HepG2 (cell line): ENCODE results near the gene ADIPOR2. TPM values are rescaled to one million over a fixed set of nuclear protein-coding genes. Genes with fewer than 3 reads are reported as not detected.
A peak's percentile ranks its signal among the peaks of the same experiment; 100 is the strongest.

Experiments
- ATAC-seq: fragments of 200-7000 bp; cut with Tn5 transposase; 3 replicates; pipeline ENCODE4 v1.9.1; 2020; ENCODE audit warnings: mild to moderate bottlenecking, moderate library complexity
- BruUV-seq: library from RNA; stranded (reverse); fragments of 400-500 nt; replicated peaks from 2 replicates; lab custom pipeline; 2021; lab: Mats Ljungman, UMichigan
- CTCF ChIA-PET: fragments of 300-600 bp; formaldehyde crosslinking; extraction: SDS; loops from one replicate; lab custom pipeline; 2021; ENCODE audit warnings: low total read pairs, inconsistent platforms, low intra/inter-chr PET ratio; lab: Yijun Ruan, JAX
- POLR2A ChIA-PET: fragments of 350-600 bp; sonication (Branson Sonifier 250); formaldehyde crosslinking; loops from one replicate; lab custom pipeline; 2020; ENCODE audit warnings: antibody characterized with exemption, inconsistent platforms; lab: Yijun Ruan, JAX
- DNase-seq: peaks from one replicate; pipeline ENCODE4 v3.0.0-alpha.2; 2015; ENCODE audit warnings: low spot score
- FAIRE-seq: peaks from 3 replicates; lab custom pipeline; 2011; peaks lifted over from hg19 to GRCh38; lab: Jason Lieb, UNC
- H2AFZ ChIP-seq: one replicate; pipeline ENCODE4 v1.6.1; 2011; ENCODE audit warnings: low read length, inconsistent platforms
- H3K27ac ChIP-seq: fragments of 300-600 bp; 3 replicates; pipeline ENCODE4 v1.8.0; 2011; ENCODE audit warnings: mixed run types, mild to moderate bottlenecking, mixed read lengths, low read length, inconsistent platforms; ENCODE audit not compliant: insufficient read depth; ENCODE audit errors: extremely low read length
- H3K27me3 ChIP-seq, 2 experiments: fragments of 200-600 bp in 1 of 2; 2 replicates in 1 of 2; 3 replicates in 1 of 2; pipeline versions ENCODE4 v1.6.0 to v1.8.0; 2011; ENCODE audit warnings: low read length in 2 of 2, mild to moderate bottlenecking in 2 of 2, moderate library complexity in 2 of 2, inconsistent platforms in 1 of 2; ENCODE audit not compliant: insufficient read depth in 2 of 2, control insufficient read depth in 1 of 2
- H3K36me3 ChIP-seq, 2 experiments: fragments of 200-600 bp in 1 of 2; replicated peaks in 1 of 2; 2 replicates in 1 of 2; 3 replicates in 1 of 2; pipeline versions ENCODE4 v1.5.1 to v1.8.0; 2011; ENCODE audit warnings: low read length in 2 of 2, inconsistent platforms in 1 of 2; ENCODE audit not compliant: insufficient read depth in 2 of 2, control insufficient read depth in 1 of 2
- H3K4me1 ChIP-seq: 2 replicates; pipeline ENCODE4 v1.5.1; 2012; ENCODE audit warnings: low read length, inconsistent platforms; ENCODE audit not compliant: insufficient read depth
- H3K4me2 ChIP-seq: 2 replicates; pipeline ENCODE4 v1.6.0; 2011; ENCODE audit warnings: low read depth, low read length, inconsistent platforms
- H3K4me3 ChIP-seq, 3 experiments: fragments of 200-600 bp in 1 of 3; sonication (generic), shearing (Covaris generic) in 1 of 3; replicated peaks in 1 of 3; 2 replicates each; pipeline ENCODE4 v1.5.1; 2011 to 2016; ENCODE audit warnings: low read length in 3 of 3, inconsistent platforms in 2 of 3, low read depth in 2 of 3, mild to moderate bottlenecking in 2 of 3, control low read depth in 1 of 3, mixed read lengths in 1 of 3; ENCODE audit not compliant: insufficient read depth in 1 of 3
- H3K79me2 ChIP-seq: one replicate; pipeline ENCODE4 v1.6.1; 2011; ENCODE audit warnings: low read length, inconsistent platforms; ENCODE audit not compliant: insufficient read depth
- H3K9ac ChIP-seq: 2 replicates; pipeline ENCODE4 v1.6.0; 2011; ENCODE audit warnings: mild to moderate bottlenecking, low read depth, low read length, inconsistent platforms; ENCODE audit not compliant: insufficient read depth
- H3K9me3 ChIP-seq: 2 replicates; pipeline ENCODE4 v1.5.1; 2012; ENCODE audit warnings: mild to moderate bottlenecking, low read length
- H4K20me1 ChIP-seq: 2 replicates; pipeline ENCODE4 v1.6.0; 2011; ENCODE audit warnings: inconsistent platforms, mild to moderate bottlenecking, low read length, moderate library complexity; ENCODE audit not compliant: insufficient read depth
- ARID3A ChIP-seq: IDR thresholded peaks from 2 replicates; pipeline ENCODE4 v1.6.1; 2012; ENCODE audit warnings: low read depth, low read length, improper control_type of control experiment
- ARID5B ChIP-seq: IDR thresholded peaks from 2 replicates; pipeline ENCODE4 v1.4.0; 2020; ENCODE audit warnings: mild to moderate bottlenecking, missing genetic modification reagents
- ATF4 ChIP-seq, 2 experiments: fragments of 450-650 bp in 1 of 2; sonication (generic) in 1 of 2; formaldehyde crosslinking; IDR thresholded peaks; 2 replicates each; pipeline versions ENCODE4 v1.5.0 to v1.8.0; 2020 to 2022; ENCODE audit warnings: mild to moderate bottlenecking in 1 of 2, missing genetic modification reagents in 1 of 2
- FOSL2 ChIP-seq: sonication (generic); formaldehyde crosslinking; IDR thresholded peaks from 2 replicates; pipeline ENCODE4 v1.4.0; 2020; ENCODE audit warnings: missing genetic modification reagents
- FOXA1 ChIP-seq, 2 experiments: fragments of 450-650 bp in 1 of 2; sonication (generic) in 1 of 2; formaldehyde crosslinking in 1 of 2; IDR thresholded peaks; 2 replicates each; pipeline versions ENCODE4 v1.4.0 to v1.6.1; 2016 to 2020; ENCODE audit warnings: missing genetic modification reagents in 1 of 2
- FOXA3 ChIP-seq: IDR thresholded peaks from 2 replicates; pipeline ENCODE4 v1.6.1; 2016; ENCODE audit warnings: missing genetic modification reagents, missing compliant biosample characterization
- GATAD2A ChIP-seq: IDR thresholded peaks from 2 replicates; pipeline ENCODE4 v1.6.1; 2016
- MYPOP ChIP-seq: sonication (generic); formaldehyde crosslinking; IDR thresholded peaks from 2 replicates; pipeline ENCODE4 v1.8.1; 2023; ENCODE audit warnings: mild to moderate bottlenecking, moderate library complexity, missing genetic modification reagents
- PHF8 ChIP-seq: sonication (generic); formaldehyde crosslinking; IDR thresholded peaks from 2 replicates; pipeline ENCODE4 v1.5.0; 2020; ENCODE audit warnings: missing genetic modification reagents
- SMAD3 ChIP-seq: sonication (generic); formaldehyde crosslinking; IDR thresholded peaks from 2 replicates; pipeline ENCODE4 v1.4.0; 2020; ENCODE audit warnings: missing genetic modification reagents
- SOX13 ChIP-seq, 3 experiments: fragments of 450-650 bp in 1 of 3; sonication (generic) in 1 of 3; formaldehyde crosslinking in 1 of 3; IDR thresholded peaks in 2 of 3; conservative IDR thresholded peaks in 1 of 3; 2 replicates each; pipeline versions ENCODE4 v1.5.0 to v1.6.1; 2016 to 2020; ENCODE audit warnings: antibody characterized with exemption in 1 of 3, mild to moderate bottlenecking in 1 of 3, missing compliant biosample characterization in 1 of 3, missing genetic modification reagents in 1 of 3, moderate library complexity in 1 of 3
- ZBTB7B ChIP-seq: sonication (generic); formaldehyde crosslinking; IDR thresholded peaks from 2 replicates; pipeline ENCODE4 v1.4.0; 2020; ENCODE audit warnings: missing genetic modification reagents
- ZNF251 ChIP-seq: sonication (generic); formaldehyde crosslinking; IDR thresholded peaks from 2 replicates; pipeline ENCODE4 v1.9.0; 2021; ENCODE audit warnings: mild to moderate bottlenecking, missing genetic modification reagents
- ZNF605 ChIP-seq: sonication (generic); formaldehyde crosslinking; IDR thresholded peaks from 2 replicates; pipeline ENCODE4 v1.8.0; 2022; ENCODE audit warnings: mild to moderate bottlenecking, missing genetic modification reagents
- WGBS: methylation state at CpG from one replicate; pipeline ENCODE4 v1.1.6; 2017; ENCODE audit warnings: low lambda C conversion rate; 5-methylcytosine and 5-hydroxymethylcytosine counted together
- in situ Hi-C: cut with HindIII; loops from 2 replicates; pipeline ENCODE4 v1.10.0; 2017; ENCODE audit warnings: low pct_unique_long_range_greater_than_20kb; ENCODE audit not compliant: extremely low pct_ligation_motif_present
- intact Hi-C: fragments of 100-400 bp; cut with micrococcal nuclease; formaldehyde crosslinking; loops from one replicate; pipeline ENCODE4 v1.10.0; 2022; ENCODE audit not compliant: unreplicated experiment
- polyA plus RNA-seq, 8 experiments: library from polyadenylated mRNA; depleted of rRNA in 3 of 8; stranded (reverse) in 7 of 8; unstranded in 1 of 8; fragments of >200 nt; fragmentation: Illumina TruSeq in 4 of 8; extraction: Trizol in 4 of 8; gene quantifications; 2 replicates each; pipeline versions ENCODE4 v1.2.1 to v1.2.3, GENCODE V29; 2011 to 2016; ENCODE audit warnings: low read depth in 4 of 8, missing spikeins in 1 of 8, mixed read lengths in 1 of 8; ENCODE audit not compliant: insufficient read depth in 1 of 8
- total RNA-seq, 5 experiments: library from RNA; depleted of rRNA; stranded (reverse); fragments of >200 nt; fragmentation: Illumina TruSeq; extraction: Trizol; gene quantifications; 2 replicates each; pipeline ENCODE4 v1.2.3, GENCODE V29; 2016; ENCODE audit warnings: low read depth in 1 of 5

Gene ADIPOR2
- total and polyA plus RNA-seq, 2 of the 13 experiments (the other 11 are each of a cell fraction or from before 2014, with no cell fraction given) = 35.2 to 52.2 TPM

- H3K36me3 ChIP-seq = peaks cover 3 to 48% of the 10 kb centered on the region in 2 experiments
- no TSS peak for BruUV-seq
- peaks cover 63% of the 10 kb centered on the region for H3K4me1 ChIP-seq
- ChIA-PET POLR2A (interaction anchor here (0.9 kb wide), 1 partner anchor 27 kb away, joined by 3 read pairs; no protein-coding TSS in a partner anchor), CTCF (no interaction called here)
- H2AFZ ChIP-seq = no peak overlapping the region
- no peak overlapping the region for H3K4me3 ChIP-seq
- no peak overlapping the region for H3K27ac ChIP-seq
- peaks cover 91% of the 10 kb centered on the region for H3K79me2 ChIP-seq
- 90% methylated on average over 8 of the region's 8 CpGs for WGBS
- in situ Hi-C loops = no loop called here
- ATAC-seq = no peak
- FAIRE-seq = no peak
- no peaks in the 10 kb centered on the region for H3K9me3 ChIP-seq
- intact Hi-C loops = loop anchor here (5.0 to 10.0 kb wide), 2 partner anchors 78 to 105 kb away; partner anchors contain the start of gene ADIPOR2
- no peak overlapping the region for H3K4me2 ChIP-seq
- no peaks in the 10 kb centered on the region for H3K27me3 ChIP-seq
- H4K20me1 ChIP-seq = no peaks in the 10 kb centered on the region
- no peak overlapping the region for H3K9ac ChIP-seq
- DNase-seq = peak; percentile 43
- TF ChIP-seq FOXA1 (IDR thresholded peaks at IDR 0.05) = no peak
- TF ChIP-seq FOXA1 (CRISPR knock-in tag; IDR thresholded peaks at IDR 0.05) = peak; percentile 74
- no peak for TF ChIP-seq ZBTB7B (CRISPR knock-in tag)
- TF ChIP-seq FOSL2 (CRISPR knock-in tag) = peak; percentile 56
- TF ChIP-seq FOXA3 (CRISPR knock-in tag) = peak; percentile 76
- no peak for TF ChIP-seq MYPOP (CRISPR knock-in tag)
- TF ChIP-seq ZNF251 (CRISPR knock-in tag) = no peak
- TF ChIP-seq ARID3A = peak; percentile 64; the same call in 1 of the 2 replicates
- peak in 1 of 2 experiments; percentile 61; a peak in 2 of 4 replicates for TF ChIP-seq ATF4 (CRISPR knock-in tag; IDR thresholded peaks at IDR 0.05)
- no peak for TF ChIP-seq SOX13 (IDR thresholded peaks at IDR 0.05)
- TF ChIP-seq SOX13 (CRISPR knock-in tag; conservative IDR thresholded peaks at IDR 0.05 in 1 of 2, IDR thresholded peaks at IDR 0.05 in 1 of 2) = peak in 1 of 2 experiments; percentile 16; a peak in 1 of 4 replicates
- TF ChIP-seq PHF8 = no peak
- peak; percentile 30; the same call in 1 of the 2 replicates for TF ChIP-seq GATAD2A (CRISPR knock-in tag)
- TF ChIP-seq ZNF605 (CRISPR knock-in tag) = no peak
- TF ChIP-seq SMAD3 (CRISPR knock-in tag) = no peak
- 0 out of 2 replicates have a peak, but pooled peaks have one; percentile 22 for TF ChIP-seq ARID5B (CRISPR knock-in tag)
These were observed 79.1 kb downstream of the ADIPOR2 start for GRCh38 chr12:1769809-1770494.
